SK-MEL-5 (cell line): ENCODE results near the gene CDK16. TPM values are rescaled to one million over a fixed set of nuclear protein-coding genes. Genes with fewer than 3 reads are reported as not detected.

Experiments used
- DNase-seq: peaks from one replicate; pipeline ENCODE4 v3.0.0-alpha.2; 2016; ENCODE audit warnings: low read depth, low spot score
- in situ Hi-C: cut with HindIII; loops from 2 replicates; pipeline ENCODE4 v1.10.0; 2016; ENCODE audit warnings: low sequenced_read_pairs, high pct_unique_total_duplicates, low pct_unique_long_range_greater_than_20kb
- polyA plus RNA-seq, 2 experiments: library from polyadenylated mRNA; depleted of rRNA; stranded (reverse); fragments of >200 nt; gene quantifications; 2 replicates each; pipeline ENCODE4 v1.2.3, GENCODE V29; 2015
- total RNA-seq: library from RNA; depleted of rRNA; stranded (reverse); fragments of >200 nt; shearing (Covaris generic); gene quantifications from 2 replicates; pipeline ENCODE4 v1.2.3, GENCODE V29; 2014; rRNA removed

CDK16 gene
- 81.6 and 95.4 TPM in 2 replicates for total RNA-seq
- polyA plus RNA-seq (2015; cell fraction: cytosol; rRNA removed): 168 and 203 TPM in 2 replicates
- 392 and 502 TPM in 2 replicates for polyA plus RNA-seq (2015; cell fraction: nucleus; rRNA removed)

DNA sequence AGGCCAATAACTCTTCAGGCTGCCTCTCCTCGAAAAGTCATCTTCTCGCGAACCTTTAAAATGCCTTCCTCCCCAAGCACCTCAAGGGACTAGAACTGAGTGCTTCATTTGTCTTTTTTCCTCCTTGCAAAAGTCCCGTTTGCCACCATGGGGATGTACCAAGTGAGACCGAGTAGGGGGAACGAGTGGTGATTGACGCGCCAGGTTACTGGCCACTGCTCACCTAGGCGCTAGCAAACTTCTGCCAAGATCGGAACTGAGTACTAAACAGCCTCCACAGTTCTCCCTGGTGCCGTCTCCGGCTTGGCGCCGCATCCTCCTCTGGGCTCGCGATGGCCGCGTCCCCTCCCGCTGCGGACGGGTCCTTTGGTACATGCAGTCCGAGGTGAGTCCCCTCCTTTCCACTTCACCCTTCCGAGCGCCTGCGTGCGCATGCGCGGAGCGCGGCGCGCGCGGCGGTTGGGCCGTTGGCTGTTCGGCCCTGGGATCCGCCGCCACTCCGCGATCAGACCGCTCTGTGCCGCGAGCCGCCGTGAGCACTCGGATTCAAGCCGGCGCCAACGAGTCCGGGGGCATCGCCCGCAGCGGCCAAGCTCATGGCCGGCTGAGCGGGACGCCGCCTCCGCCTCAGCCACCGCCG is at the start of gene CDK16:
CDK16 (plus strand) TSS at position 402 of the 640 bp plus-strand sequence. CDS start 4,877 bp downstream, outside the sequence.
- in situ Hi-C loops: no loop called here
- peak; percentile 71 for DNase-seq

DNA sequence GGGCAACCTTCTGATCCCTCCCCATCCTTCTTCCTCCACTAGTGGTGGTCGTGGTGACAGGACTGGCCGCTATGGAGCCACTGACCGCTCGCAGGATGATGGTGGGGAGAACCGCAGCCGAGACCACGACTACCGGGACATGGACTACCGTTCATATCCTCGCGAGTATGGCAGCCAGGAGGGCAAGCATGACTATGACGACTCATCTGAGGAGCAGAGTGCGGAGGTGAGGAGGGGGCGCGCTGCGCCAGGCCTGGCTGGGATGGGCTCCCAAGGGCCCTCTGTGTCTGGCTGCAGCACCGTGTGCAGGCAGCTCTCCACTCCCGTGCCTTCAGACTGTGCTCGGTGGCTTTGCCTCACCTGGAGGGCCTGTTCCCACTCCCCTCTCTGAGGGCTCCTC is 49.2 kb upstream of the CDK16 start:
- no peak for DNase-seq
- in situ Hi-C loops: no loop called here

- no peak for DNase-seq
- in situ Hi-C loops: no loop called here
Measured at GRCh38 chrX:47169726-47170515, 48.6 kb upstream of the CDK16 start.

DNA sequence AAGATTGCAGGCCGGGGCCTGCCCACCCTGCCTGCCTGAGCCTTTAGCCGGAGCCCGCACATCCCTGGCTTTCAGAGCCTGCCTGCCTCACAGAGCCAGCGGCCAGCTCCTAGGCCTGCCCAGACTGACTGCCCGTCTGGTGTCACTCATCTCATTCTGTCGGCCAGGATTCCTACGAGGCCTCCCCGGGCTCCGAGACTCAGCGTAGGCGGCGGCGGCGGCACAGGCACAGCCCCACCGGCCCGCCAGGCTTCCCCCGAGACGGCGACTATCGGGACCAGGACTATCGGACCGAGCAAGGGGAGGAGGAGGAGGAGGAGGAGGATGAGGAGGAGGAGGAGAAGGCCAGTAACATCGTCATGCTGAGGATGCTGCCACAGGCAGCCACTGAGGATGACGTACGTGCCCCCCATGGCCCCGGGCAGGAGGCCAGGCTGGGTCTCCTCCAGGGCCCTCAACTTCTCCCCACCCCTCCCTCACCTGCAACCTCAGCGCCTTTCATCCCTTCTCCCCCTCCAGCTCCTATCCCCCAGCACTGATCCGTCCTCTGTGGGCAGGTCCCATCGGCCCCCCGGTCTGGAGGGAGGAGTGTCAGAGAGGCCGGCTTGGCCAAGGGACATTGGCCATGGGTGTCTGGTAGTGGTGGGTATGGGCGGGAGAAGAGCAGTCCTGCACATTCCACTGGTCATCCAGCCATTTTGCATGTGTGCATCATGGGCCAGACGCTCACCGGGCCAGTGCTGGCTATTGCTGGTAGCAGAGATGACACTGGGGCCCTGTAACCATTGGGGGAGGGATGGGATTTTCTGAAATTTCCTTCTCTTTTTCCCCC is 47.4 kb upstream of the CDK16 start:
- DNase-seq: no peak

DNA sequence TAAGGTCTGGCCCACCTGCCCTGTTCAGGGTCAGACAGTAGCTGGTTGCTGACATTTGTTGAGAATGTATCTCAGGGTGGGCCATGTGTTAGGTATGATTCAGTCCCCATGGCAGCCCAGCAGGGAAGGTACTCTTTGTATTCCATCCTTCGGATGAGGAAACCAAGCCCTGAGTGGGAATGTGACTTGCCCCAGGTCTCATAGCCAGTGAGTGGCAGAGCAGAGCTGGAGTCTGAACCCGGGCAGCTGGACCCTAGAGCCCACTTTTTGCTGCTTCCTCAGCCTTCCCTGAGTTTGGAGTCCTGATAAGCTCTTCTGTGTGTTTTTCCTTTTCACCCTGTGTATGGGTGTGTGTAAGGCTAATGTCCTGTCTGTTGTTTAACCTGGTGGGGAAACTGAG is 46.5 kb upstream of the CDK16 start:
- DNase-seq: no peak
- in situ Hi-C loops: no loop called here

More for the DNA sequence above, 47.4 kb upstream of the CDK16 start:
- in situ Hi-C loops: no loop called here

DNA sequence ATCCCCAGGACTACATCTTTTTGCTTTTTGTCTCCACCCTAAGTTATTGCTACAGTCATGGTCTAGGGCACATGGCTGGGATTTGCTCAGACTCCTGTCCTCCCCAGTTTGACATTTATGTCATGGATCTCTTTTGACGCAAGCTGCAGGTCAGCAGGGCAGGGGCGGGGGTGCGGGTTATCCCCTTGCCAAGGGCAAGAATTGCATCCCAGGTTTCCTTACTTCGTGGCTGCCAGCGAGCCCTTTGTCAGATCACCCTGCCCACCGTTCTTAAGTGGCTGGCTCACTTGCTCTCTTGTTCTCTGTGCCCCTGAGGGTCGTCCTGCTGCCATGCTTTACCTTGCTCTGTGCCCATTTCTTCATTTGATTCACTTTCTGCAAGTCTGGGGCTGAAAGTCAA is 45.9 kb upstream of the CDK16 start:
- DNase-seq: no peak
- in situ Hi-C loops: no loop called here

GRCh38 chrX:47172971-47173792 is 45.3 kb upstream of the CDK16 start:
- in situ Hi-C loops: no loop called here
- no peak for DNase-seq

DNA sequence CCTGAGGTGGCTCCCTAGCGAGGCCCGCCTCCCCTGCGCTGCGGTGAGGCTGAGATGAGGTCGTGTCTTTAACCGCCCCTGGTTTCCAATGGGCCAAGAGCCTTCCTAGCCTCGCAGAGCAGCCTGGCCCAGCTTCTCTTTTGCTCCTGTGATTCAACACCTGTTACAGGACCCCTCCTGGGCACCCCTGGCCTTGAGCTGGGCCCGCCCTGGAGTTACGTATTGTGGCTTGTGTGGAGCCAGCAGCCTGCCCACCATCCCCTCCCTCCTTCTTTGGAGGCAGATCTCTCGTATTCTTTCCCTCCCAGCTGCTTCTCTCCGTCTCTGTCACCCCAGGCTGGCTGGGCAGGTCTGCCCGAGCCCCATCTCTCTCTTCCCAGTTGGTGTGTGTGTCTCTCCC is 44.1 kb upstream of the CDK16 start:
- DNase-seq: no peak
- in situ Hi-C loops: no loop called here

DNA sequence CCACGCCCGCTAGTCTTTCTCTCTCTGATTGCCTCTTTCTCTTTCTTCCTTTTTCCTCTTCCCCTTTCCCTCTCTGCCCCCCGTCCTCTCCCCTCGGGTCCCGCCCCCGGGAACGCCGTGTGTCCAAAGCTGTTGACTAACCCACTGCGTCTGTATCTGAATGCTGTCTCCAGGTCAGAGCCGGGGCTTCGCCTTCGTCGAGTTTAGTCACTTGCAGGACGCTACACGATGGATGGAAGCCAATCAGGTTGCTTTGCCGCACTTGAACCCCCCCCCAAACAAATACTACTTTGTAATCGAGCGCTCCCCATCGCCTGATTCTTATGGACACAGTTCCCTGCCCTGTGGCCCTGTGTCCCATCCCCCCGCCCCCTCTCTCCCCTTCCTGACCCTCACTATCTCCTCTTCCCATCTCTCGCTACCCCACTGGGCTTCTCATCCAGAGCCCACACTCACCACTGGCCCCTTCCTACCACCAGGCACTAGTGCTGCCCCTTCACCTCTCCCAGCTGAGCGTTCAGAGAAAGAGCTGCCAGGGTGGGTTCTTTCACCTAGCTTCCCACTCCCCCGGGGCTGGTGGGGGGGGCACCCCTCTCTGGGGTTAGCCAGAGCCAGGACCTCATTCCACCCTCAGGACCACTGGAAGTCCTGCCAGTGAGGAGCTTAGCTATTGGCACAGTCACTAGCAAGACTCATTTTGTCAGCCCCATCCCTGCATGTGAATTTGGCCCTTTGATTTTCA is 43.5 kb upstream of the CDK16 start:
- DNase-seq: no peak
- in situ Hi-C loops: no loop called here

- in situ Hi-C loops: no loop called here
- no peak for DNase-seq
Measured at GRCh38 chrX:47175588-47175980, 42.9 kb upstream of the CDK16 start.

- in situ Hi-C loops: no loop called here
- DNase-seq: no peak
Measured at GRCh38 chrX:47176101-47176740, 42.3 kb upstream of the CDK16 start.

DNA sequence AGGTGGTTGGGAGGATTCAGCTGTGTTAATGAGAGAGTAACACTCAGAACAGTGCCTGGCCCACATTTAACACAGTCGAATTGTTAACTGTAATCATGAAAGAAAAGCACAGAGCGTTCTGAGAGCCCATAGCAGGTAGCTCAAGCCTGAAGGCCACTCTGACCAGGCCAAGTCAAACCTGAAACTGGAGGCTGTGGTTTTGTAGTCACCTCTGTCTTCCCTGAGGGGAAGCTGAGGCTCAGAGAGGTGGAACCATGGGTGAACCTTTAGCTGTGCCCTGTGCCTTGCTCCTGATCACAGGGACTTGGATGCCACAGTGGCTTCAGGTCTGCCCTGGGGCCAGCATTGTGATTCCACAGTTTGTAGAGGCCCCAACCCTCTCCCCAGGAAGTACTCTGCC is 41.4 kb upstream of the CDK16 start:
- no peak for DNase-seq
- in situ Hi-C loops: no loop called here

GRCh38 chrX:47178337-47178736 is 40.1 kb upstream of the CDK16 start:
- DNase-seq: no peak
- in situ Hi-C loops: no loop called here

GRCh38 chrX:47179221-47179927 is 39.1 kb upstream of the CDK16 start:
- in situ Hi-C loops: no loop called here
- DNase-seq: no peak

DNA sequence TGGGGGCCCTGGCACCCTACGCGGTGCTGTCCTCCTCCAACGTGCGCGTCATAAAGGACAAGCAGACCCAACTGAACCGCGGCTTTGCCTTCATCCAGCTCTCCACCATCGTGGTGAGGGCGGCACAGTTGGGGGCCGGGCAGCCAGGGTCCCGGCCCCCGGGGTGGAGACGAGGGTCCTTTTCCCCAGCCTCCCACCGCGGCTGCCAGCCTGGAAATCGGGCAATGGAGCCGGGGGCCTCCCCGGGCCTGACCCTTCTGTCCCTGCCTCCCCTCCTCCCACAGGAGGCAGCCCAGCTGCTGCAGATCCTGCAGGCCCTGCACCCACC is 38.6 kb upstream of the CDK16 start:
- in situ Hi-C loops: no loop called here
- no peak for DNase-seq

- in situ Hi-C loops: no loop called here
Measured at GRCh38 chrX:47180346-47180745, 38.1 kb upstream of the CDK16 start.

More at GRCh38 chrX:47180346-47180745, 38.1 kb upstream of the CDK16 start:
- DNase-seq: no peak
